ENCODE results near the gene HIVEP3.

HIVEP3 gene

GRCh38 chr1:41547336-41547735, 371.4 kb downstream of the HIVEP3 start:
- H3K9me3 ChIP-seq (ENCODE audit: control insufficient read depth, insufficient read depth, low read length) = no peaks in the 10 kb centered on the region
- no peaks in the 10 kb centered on the region for H3K27me3 ChIP-seq (ENCODE audit: control insufficient read depth, insufficient read depth, low read length)
- H3K4me1 ChIP-seq (ENCODE audit: control insufficient read depth, insufficient read depth, low read length) = no peaks in the 10 kb centered on the region
- no peak overlapping the region for H3K4me3 ChIP-seq (ENCODE audit: low read length)
- H3K36me3 ChIP-seq (ENCODE audit: control insufficient read depth, insufficient read depth, low read length) = no peaks in the 10 kb centered on the region
- H3K27ac ChIP-seq (ENCODE audit: low read length) = no peak overlapping the region
- DNase-seq (ENCODE audit: low read depth, low spot score) = no peak
- no CpG with 5 or more reads among the region's 6 CpGs for WGBS (ENCODE audit: insufficient coverage, insufficient read length)

GRCh38 chr1:41546833-41547135, 371.9 kb downstream of the HIVEP3 start:
- Histone ChIP-seq H3K27me3 (ENCODE audit: control insufficient read depth, insufficient read depth, low read length) (no peaks in the 10 kb centered on the region), H3K4me1 (ENCODE audit: control insufficient read depth, insufficient read depth, low read length) (no peaks in the 10 kb centered on the region), H3K36me3 (ENCODE audit: control insufficient read depth, insufficient read depth, low read length) (no peaks in the 10 kb centered on the region), H3K4me3 (ENCODE audit: low read length) (no peak overlapping the region), H3K9me3 (ENCODE audit: control insufficient read depth, insufficient read depth, low read length) (no peaks in the 10 kb centered on the region), H3K27ac (ENCODE audit: low read length) (no peak overlapping the region)
- WGBS (ENCODE audit: insufficient coverage, insufficient read length) = no CpG with 5 or more reads among the region's 3 CpGs
- DNase-seq (ENCODE audit: low read depth, low spot score) = no peak

- H3K27me3 ChIP-seq (ENCODE audit: control insufficient read depth, insufficient read depth, low read length) = no peaks in the 10 kb centered on the region
- no CpG with 5 or more reads among the region's 8 CpGs for WGBS (ENCODE audit: insufficient coverage, insufficient read length)
- H3K9me3 ChIP-seq (ENCODE audit: control insufficient read depth, insufficient read depth, low read length) = no peaks in the 10 kb centered on the region
- no peak overlapping the region for H3K27ac ChIP-seq (ENCODE audit: low read length)
- no peak overlapping the region for H3K4me3 ChIP-seq (ENCODE audit: low read length)
- H3K4me1 ChIP-seq (ENCODE audit: control insufficient read depth, insufficient read depth, low read length) = no peaks in the 10 kb centered on the region
- DNase-seq (ENCODE audit: low read depth, low spot score) = no peak
- no peaks in the 10 kb centered on the region for H3K36me3 ChIP-seq (ENCODE audit: control insufficient read depth, insufficient read depth, low read length)
These were observed 372.5 kb downstream of the HIVEP3 start for GRCh38 chr1:41545996-41546832.

GRCh38 chr1:41542196-41542930, 376.4 kb downstream of the HIVEP3 start:
- no peaks in the 10 kb centered on the region for H3K4me1 ChIP-seq (ENCODE audit: control insufficient read depth, insufficient read depth, low read length)
- H3K4me3 ChIP-seq (ENCODE audit: low read length) = no peak overlapping the region
- no peak overlapping the region for H3K27ac ChIP-seq (ENCODE audit: low read length)
- no peaks in the 10 kb centered on the region for H3K27me3 ChIP-seq (ENCODE audit: control insufficient read depth, insufficient read depth, low read length)
- no peaks in the 10 kb centered on the region for H3K9me3 ChIP-seq (ENCODE audit: control insufficient read depth, insufficient read depth, low read length)
- no peak for DNase-seq (ENCODE audit: low read depth, low spot score)
- H3K36me3 ChIP-seq (ENCODE audit: control insufficient read depth, insufficient read depth, low read length) = no peaks in the 10 kb centered on the region
- no CpG with 5 or more reads among the region's 12 CpGs for WGBS (ENCODE audit: insufficient coverage, insufficient read length)

GRCh38 chr1:41541592-41541952, 377.1 kb downstream of the HIVEP3 start:
- H3K36me3 ChIP-seq (ENCODE audit: control insufficient read depth, insufficient read depth, low read length) = no peaks in the 10 kb centered on the region
- WGBS (ENCODE audit: insufficient coverage, insufficient read length) = no CpG with 5 or more reads among the region's 1 CpG
- H3K27ac ChIP-seq (ENCODE audit: low read length) = no peak overlapping the region
- no peak for DNase-seq (ENCODE audit: low read depth, low spot score)
- no peaks in the 10 kb centered on the region for H3K27me3 ChIP-seq (ENCODE audit: control insufficient read depth, insufficient read depth, low read length)
- no peak overlapping the region for H3K4me3 ChIP-seq (ENCODE audit: low read length)
- H3K9me3 ChIP-seq (ENCODE audit: control insufficient read depth, insufficient read depth, low read length) = no peaks in the 10 kb centered on the region
- H3K4me1 ChIP-seq (ENCODE audit: control insufficient read depth, insufficient read depth, low read length) = no peaks in the 10 kb centered on the region

GRCh38 chr1:41540886-41541591, 377.7 kb downstream of the HIVEP3 start:
- no peaks in the 10 kb centered on the region for H3K27me3 ChIP-seq (ENCODE audit: control insufficient read depth, insufficient read depth, low read length)
- H3K27ac ChIP-seq (ENCODE audit: low read length) = no peak overlapping the region
- no peaks in the 10 kb centered on the region for H3K36me3 ChIP-seq (ENCODE audit: control insufficient read depth, insufficient read depth, low read length)
- no peaks in the 10 kb centered on the region for H3K4me1 ChIP-seq (ENCODE audit: control insufficient read depth, insufficient read depth, low read length)
- no peaks in the 10 kb centered on the region for H3K9me3 ChIP-seq (ENCODE audit: control insufficient read depth, insufficient read depth, low read length)
- DNase-seq (ENCODE audit: low read depth, low spot score) = no peak
- no CpG with 5 or more reads among the region's 10 CpGs for WGBS (ENCODE audit: insufficient coverage, insufficient read length)
- no peak overlapping the region for H3K4me3 ChIP-seq (ENCODE audit: low read length)

GRCh38 chr1:41539999-41540398, 378.7 kb downstream of the HIVEP3 start:
- Histone ChIP-seq H3K9me3 (ENCODE audit: control insufficient read depth, insufficient read depth, low read length) (no peaks in the 10 kb centered on the region), H3K4me1 (ENCODE audit: control insufficient read depth, insufficient read depth, low read length) (no peaks in the 10 kb centered on the region), H3K27ac (ENCODE audit: low read length) (no peak overlapping the region), H3K4me3 (ENCODE audit: low read length) (no peak overlapping the region), H3K27me3 (ENCODE audit: control insufficient read depth, insufficient read depth, low read length) (no peaks in the 10 kb centered on the region), H3K36me3 (ENCODE audit: control insufficient read depth, insufficient read depth, low read length) (no peaks in the 10 kb centered on the region)
- no CpG with 5 or more reads among the region's 8 CpGs for WGBS (ENCODE audit: insufficient coverage, insufficient read length)
- no peak for DNase-seq (ENCODE audit: low read depth, low spot score)

- Histone ChIP-seq H3K27me3 (ENCODE audit: control insufficient read depth, insufficient read depth, low read length) (no peaks in the 10 kb centered on the region), H3K36me3 (ENCODE audit: control insufficient read depth, insufficient read depth, low read length) (no peaks in the 10 kb centered on the region), H3K27ac (ENCODE audit: low read length) (no peak overlapping the region), H3K4me3 (ENCODE audit: low read length) (no peak overlapping the region), H3K4me1 (ENCODE audit: control insufficient read depth, insufficient read depth, low read length) (no peaks in the 10 kb centered on the region), H3K9me3 (ENCODE audit: control insufficient read depth, insufficient read depth, low read length) (no peaks in the 10 kb centered on the region)
- WGBS (ENCODE audit: insufficient coverage, insufficient read length) = no CpG with 5 or more reads among the region's 6 CpGs
- no peak for DNase-seq (ENCODE audit: low read depth, low spot score)
These were observed 379.3 kb downstream of the HIVEP3 start for GRCh38 chr1:41539418-41539805.

GRCh38 chr1:41538741-41539417, 379.8 kb downstream of the HIVEP3 start:
- no peak overlapping the region for H3K4me3 ChIP-seq (ENCODE audit: low read length)
- no CpG with 5 or more reads among the region's 9 CpGs for WGBS (ENCODE audit: insufficient coverage, insufficient read length)

GRCh38 chr1:41537788-41538351, 380.9 kb downstream of the HIVEP3 start:
- Histone ChIP-seq H3K27ac (ENCODE audit: low read length) (no peak overlapping the region), H3K27me3 (ENCODE audit: control insufficient read depth, insufficient read depth, low read length) (no peaks in the 10 kb centered on the region), H3K9me3 (ENCODE audit: control insufficient read depth, insufficient read depth, low read length) (no peaks in the 10 kb centered on the region), H3K4me1 (ENCODE audit: control insufficient read depth, insufficient read depth, low read length) (no peaks in the 10 kb centered on the region), H3K4me3 (ENCODE audit: low read length) (no peak overlapping the region), H3K36me3 (ENCODE audit: control insufficient read depth, insufficient read depth, low read length) (no peaks in the 10 kb centered on the region)
- no peak for DNase-seq (ENCODE audit: low read depth, low spot score)
- no CpG with 5 or more reads among the region's 10 CpGs for WGBS (ENCODE audit: insufficient coverage, insufficient read length)

More at GRCh38 chr1:41538741-41539417, 379.8 kb downstream of the HIVEP3 start:
- no peak for DNase-seq (ENCODE audit: low read depth, low spot score)
- H3K9me3 ChIP-seq (ENCODE audit: control insufficient read depth, insufficient read depth, low read length) = no peaks in the 10 kb centered on the region
- no peak overlapping the region for H3K27ac ChIP-seq (ENCODE audit: low read length)
- no peaks in the 10 kb centered on the region for H3K4me1 ChIP-seq (ENCODE audit: control insufficient read depth, insufficient read depth, low read length)
- no peaks in the 10 kb centered on the region for H3K27me3 ChIP-seq (ENCODE audit: control insufficient read depth, insufficient read depth, low read length)
- no peaks in the 10 kb centered on the region for H3K36me3 ChIP-seq (ENCODE audit: control insufficient read depth, insufficient read depth, low read length)

All from iPS DF 6.9 (cell line).